ENCODE results near the gene DPH2. TPM values are rescaled to one million over a fixed set of nuclear protein-coding genes. Genes with fewer than 3 reads are reported as not detected.

The DPH2 gene
- total RNA-seq, 1 donor from 2014 or later = 15.2 TPM

DNA sequence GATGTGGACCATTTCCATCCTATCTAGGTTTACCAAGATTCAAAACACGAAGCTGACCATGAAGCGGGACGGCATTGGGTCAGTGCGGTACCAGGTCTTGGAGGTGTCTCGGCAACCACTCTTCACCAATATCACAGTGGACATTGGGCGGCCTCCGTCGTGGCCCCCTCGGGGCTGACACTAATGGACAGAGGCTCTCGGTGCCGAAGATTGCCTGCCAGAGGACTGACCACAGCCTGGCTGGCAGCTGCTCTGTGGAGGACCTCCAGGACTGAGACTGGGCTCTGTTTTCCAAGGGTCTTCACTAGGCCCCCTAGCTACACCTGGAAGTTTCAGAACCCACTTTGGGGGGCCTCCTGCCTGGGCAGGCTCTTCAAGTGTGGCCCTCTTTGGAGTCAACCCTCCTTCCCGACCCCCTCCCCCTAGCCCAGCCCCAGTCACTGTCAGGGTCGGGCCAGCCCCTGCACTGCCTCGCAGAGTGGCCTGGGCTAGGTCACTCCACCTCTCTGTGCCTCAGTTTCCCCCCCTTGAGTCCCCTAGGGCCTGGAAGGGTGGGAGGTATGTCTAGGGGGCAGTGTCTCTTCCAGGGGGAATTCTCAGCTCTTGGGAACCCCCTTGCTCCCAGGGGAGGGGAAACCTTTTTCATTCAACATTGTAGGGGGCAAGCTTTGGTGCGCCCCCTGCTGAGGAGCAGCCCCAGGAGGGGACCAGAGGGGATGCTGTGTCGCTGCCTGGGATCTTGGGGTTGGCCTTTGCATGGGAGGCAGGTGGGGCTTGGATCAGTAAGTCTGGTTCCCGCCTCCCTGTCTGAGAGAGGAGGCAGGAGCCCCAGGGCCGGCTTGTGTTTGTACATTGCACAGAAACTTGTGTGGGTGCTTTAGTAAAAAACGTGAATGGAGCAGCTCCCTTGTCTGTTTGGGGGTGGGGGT lies 20.7 kb downstream of the DPH2 start:
- H3K36me3 ChIP-seq = no peaks in the 10 kb centered on the region
- intact Hi-C loops (cut with DNase I) = no loop called here
- peak overlapping the region; percentile 66 for H3K27ac ChIP-seq
- H3K9me3 ChIP-seq = no peaks in the 10 kb centered on the region
- TF ChIP-seq POLR2AphosphoS5 (IDR thresholded peaks at IDR 0.05; ENCODE audit: insufficient read depth in 1 of 2, low read depth in 1 of 2) (no peak), POLR2A (IDR thresholded peaks at IDR 0.05) (no peak)
- TF ChIP-seq, protein P1, sequence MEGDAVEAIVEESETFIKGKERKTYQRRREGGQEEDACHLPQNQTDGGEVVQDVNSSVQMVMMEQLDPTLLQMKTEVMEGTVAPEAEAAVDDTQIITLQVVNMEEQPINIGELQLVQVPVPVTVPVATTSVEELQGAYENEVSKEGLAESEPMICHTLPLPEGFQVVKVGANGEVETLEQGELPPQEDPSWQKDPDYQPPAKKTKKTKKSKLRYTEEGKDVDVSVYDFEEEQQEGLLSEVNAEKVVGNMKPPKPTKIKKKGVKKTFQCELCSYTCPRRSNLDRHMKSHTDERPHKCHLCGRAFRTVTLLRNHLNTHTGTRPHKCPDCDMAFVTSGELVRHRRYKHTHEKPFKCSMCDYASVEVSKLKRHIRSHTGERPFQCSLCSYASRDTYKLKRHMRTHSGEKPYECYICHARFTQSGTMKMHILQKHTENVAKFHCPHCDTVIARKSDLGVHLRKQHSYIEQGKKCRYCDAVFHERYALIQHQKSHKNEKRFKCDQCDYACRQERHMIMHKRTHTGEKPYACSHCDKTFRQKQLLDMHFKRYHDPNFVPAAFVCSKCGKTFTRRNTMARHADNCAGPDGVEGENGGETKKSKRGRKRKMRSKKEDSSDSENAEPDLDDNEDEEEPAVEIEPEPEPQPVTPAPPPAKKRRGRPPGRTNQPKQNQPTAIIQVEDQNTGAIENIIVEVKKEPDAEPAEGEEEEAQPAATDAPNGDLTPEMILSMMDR (IDR thresholded peaks at IDR 0.05) = no peak
- peaks cover 18% of the 10 kb centered on the region for H3K4me1 ChIP-seq
- no peak for DNase-seq (ENCODE audit: extremely low spot score in 2 of 2)
- H3K4me3 ChIP-seq = peak overlapping the region; percentile 77
- H3K27me3 ChIP-seq = no peaks in the 10 kb centered on the region

GRCh38 chr1:43991200-43991475 lies 21.3 kb downstream of the DPH2 start:
- Histone ChIP-seq H3K4me1 (peaks cover 18% of the 10 kb centered on the region), H3K27me3 (no peaks in the 10 kb centered on the region), H3K27ac (peak overlapping the region; percentile 66), H3K36me3 (no peaks in the 10 kb centered on the region), H3K9me3 (no peaks in the 10 kb centered on the region), H3K4me3 (peak overlapping the region; percentile 77)
- no peak for DNase-seq (ENCODE audit: extremely low spot score in 2 of 2)
- TF ChIP-seq, protein P1 (IDR thresholded peaks at IDR 0.05) = no peak
- no peak for TF ChIP-seq POLR2A (IDR thresholded peaks at IDR 0.05)
- no peak for TF ChIP-seq POLR2AphosphoS5 (IDR thresholded peaks at IDR 0.05; ENCODE audit: insufficient read depth in 1 of 2, low read depth in 1 of 2)
- intact Hi-C loops (cut with DNase I) = no loop called here

DNA sequence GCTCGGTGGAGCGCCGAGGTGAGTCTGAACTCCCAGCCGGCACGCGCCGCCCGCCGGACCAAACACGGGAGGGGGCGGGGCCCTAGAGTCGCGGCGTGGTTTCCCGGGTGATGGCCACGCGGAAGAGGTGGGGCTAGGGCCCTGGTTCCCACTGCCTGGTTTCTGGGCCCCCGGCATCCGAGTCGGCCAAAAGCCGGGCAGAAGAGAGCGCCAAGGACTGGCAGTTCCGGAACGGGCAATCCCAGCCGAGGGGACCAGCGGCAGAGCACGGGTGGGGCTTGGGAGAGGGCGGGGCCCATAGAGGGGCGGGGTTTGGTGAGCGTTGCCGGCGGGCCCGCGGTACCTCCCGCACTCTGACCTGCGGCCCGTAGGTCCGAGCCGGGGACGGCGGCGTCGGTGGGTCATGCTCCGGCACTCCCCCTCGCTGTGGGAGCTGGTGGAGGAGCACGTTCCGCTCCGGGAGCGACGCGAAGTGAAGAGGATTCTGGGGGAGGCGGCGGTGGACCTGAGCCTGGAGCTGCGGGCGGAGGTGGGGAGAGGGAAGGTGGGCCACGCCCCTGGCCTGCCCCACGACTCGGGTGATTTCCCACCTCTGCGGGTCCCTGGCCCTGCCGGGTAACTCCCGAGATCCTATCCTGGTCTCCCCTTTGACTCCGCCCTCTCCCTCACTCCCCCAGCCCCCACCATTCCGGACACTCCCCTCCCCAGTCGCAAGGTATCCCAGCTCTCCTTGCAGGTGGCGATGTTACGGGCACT lies 21.8 kb downstream of the DPH2 start, which contains the start of gene CCDC24:
CCDC24 (plus strand) TSS at position 124 of the 756 bp plus-strand sequence; CDS start at position 404, 280 bp downstream.
- H3K4me1 ChIP-seq = peaks cover 18% of the 10 kb centered on the region
- intact Hi-C loops (cut with DNase I) = no loop called here
- peak within 1 kb of the TSS; percentile 77 for H3K4me3 ChIP-seq
- no peak for DNase-seq (ENCODE audit: extremely low spot score in 2 of 2)
- TF ChIP-seq POLR2A (IDR thresholded peaks at IDR 0.05) (no peak), POLR2AphosphoS5 (IDR thresholded peaks at IDR 0.05; ENCODE audit: insufficient read depth in 1 of 2, low read depth in 1 of 2) (peak; percentile 39 to 81)
- TF ChIP-seq, protein P1 (IDR thresholded peaks at IDR 0.05) = no peak
- no peaks in the 10 kb centered on the region for H3K9me3 ChIP-seq
- no peaks in the 10 kb centered on the region for H3K36me3 ChIP-seq
- H3K27me3 ChIP-seq = no peaks in the 10 kb centered on the region
- peak within 1 kb of the TSS; percentile 66 for H3K27ac ChIP-seq

GRCh38 chr1:43992232-43992995 lies 22.6 kb downstream of the DPH2 start:
- intact Hi-C loops (cut with DNase I) = no loop called here
- TF ChIP-seq POLR2A (IDR thresholded peaks at IDR 0.05) (no peak), POLR2AphosphoS5 (IDR thresholded peaks at IDR 0.05; ENCODE audit: insufficient read depth in 1 of 2, low read depth in 1 of 2) (no peak)
- TF ChIP-seq, protein P1 (IDR thresholded peaks at IDR 0.05) = no peak
- H3K36me3 ChIP-seq = no peaks in the 10 kb centered on the region
- H3K27me3 ChIP-seq = no peaks in the 10 kb centered on the region
- no peaks in the 10 kb centered on the region for H3K9me3 ChIP-seq
- H3K4me1 ChIP-seq = peaks cover 18% of the 10 kb centered on the region
- peak overlapping the region; percentile 77 for H3K4me3 ChIP-seq
- H3K27ac ChIP-seq = peak overlapping the region; percentile 66
- DNase-seq (ENCODE audit: extremely low spot score in 2 of 2) = no peak
